ENCODE results near the gene AADAC.

- TF ChIP-seq GATA2 (IDR thresholded peaks at IDR 0.05; ENCODE audit: low read depth, low read length) (no peak), GATA3 (IDR thresholded peaks at IDR 0.05; ENCODE audit: low read depth, low read length) (no peak)
These were observed 46.0 kb downstream of the AADAC start for GRCh38 chr3:151859905-151860304.
